GM19324 (cell line): ENCODE results near the gene GP1BB.
"Not testable (repeated sequence)": the region's sequence is repeated elsewhere in the genome, so short reads cannot be mapped to it uniquely, and the experiment has no call there.

ENCODE experiments used
- ATAC-seq: cut with Tn5 transposase; IDR thresholded peaks from one replicate; pipeline ENCODE4 v1.9.1; 2021; ENCODE audit warnings: mild to moderate bottlenecking, moderate library complexity; ENCODE audit not compliant: unreplicated experiment, low FRiP score

GP1BB gene

DNA sequence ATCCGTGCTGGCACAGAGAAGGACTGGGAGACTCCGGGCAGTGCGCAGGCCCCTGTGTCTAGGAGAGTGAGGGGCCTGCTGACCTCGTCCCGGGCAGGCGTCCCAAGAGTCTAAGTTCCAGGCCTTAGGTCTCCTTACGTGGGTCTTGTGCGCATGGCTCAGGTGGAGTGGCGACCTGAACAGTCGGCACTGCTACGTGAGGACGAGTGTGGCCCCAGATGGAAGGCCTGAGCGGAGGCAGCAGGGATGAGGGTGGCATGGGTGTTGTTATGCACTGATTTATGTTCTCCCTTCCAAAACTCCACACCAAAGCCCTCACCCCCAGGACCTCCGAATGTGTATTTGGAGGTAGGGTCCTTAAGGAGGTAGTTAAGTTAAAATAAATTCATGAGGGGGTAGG, 29.8 kb upstream of the GP1BB start:
- no peak for ATAC-seq

DNA sequence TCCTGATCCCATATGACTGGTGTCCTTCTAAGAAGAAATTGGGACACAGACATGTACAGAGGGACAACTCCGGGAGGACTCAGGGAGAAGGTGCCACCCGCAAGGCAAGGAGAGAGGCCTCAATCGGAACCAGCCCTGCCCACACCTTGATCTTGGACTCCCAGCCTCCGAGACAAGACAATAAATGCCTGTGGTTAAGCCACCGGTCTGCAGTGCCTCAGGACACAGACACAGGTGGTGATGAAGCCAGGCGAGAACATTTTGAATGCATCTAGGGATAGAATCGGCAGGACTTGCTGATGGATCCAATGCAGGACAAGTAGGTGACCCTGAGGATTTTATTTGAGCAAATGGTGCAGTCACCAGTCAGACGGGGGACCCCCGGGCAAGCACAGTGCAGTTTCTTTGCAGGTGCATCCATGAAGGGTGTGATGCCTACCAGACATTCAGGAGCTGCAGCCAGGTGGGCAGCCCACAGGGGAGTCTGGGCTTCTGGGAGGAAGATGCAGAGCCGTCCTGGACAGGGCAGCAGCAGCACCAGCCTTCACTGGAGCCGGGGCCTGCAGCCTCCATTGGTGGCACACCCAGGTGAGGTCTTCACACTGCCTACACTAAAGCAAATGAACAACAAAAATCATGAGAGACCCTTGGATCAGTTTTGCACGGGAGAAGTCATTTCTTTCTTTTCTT, 29.2 kb upstream of the GP1BB start:
- ATAC-seq, result no peak

- no peak for ATAC-seq
These were observed 28.6 kb upstream of the GP1BB start for GRCh38 chr22:19694696-19695095.

DNA sequence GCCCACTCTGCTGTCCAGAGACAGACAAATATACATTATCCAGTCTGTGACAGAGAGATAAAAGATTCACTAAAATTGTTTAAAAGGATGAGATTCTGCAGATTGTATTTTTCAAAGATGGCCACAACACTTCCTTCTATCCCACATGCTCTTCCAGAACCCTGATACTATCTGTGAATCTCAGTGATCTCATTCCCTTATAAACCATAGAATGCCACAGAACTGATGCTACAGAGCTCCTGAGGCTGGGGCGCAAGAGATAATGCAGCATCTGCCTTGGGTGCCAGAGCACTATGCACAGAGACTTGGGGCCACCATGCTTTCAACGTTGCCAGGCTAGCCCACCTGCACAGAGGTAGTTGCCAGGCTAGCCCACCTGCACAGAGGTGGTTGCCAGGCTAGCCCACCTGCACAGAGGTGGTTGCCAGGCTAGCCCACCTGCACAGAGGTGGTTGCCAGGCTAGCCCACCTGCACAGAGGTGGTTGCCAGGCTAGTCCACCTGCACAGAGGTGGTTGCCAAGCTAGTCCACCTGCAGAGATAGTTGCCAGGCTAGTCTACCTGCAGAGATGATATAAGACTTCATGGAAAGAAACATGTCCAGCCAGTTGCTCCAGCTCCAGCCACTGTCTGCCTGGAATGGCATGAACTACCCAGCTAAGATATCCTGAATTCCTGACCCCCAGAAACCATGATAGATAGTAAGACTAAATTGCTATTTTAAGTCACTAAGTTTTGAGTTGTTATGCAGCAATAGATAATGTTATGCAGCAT, 26.6 kb upstream of the GP1BB start:
- no peak for ATAC-seq

DNA sequence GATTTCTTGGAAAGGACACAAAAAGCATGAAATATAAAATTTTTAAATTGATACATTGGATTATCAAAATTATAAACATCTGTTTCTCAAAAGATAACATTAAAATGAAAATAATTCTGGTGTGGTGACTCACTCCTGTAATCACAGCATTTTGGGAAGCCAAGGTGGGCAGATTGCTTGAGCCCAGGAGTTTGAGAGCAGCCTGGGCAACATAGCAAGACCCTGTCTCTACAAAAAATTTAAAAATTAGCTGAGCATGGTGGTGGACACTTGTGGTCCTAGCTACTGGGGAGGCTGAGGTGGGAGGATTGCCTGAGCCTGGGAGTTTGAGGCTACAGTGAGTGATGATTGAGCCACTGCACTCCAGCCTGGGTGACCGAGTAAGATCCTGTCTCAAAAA, 25.5 kb upstream of the GP1BB start:
- not testable (repeated sequence) for ATAC-seq

DNA sequence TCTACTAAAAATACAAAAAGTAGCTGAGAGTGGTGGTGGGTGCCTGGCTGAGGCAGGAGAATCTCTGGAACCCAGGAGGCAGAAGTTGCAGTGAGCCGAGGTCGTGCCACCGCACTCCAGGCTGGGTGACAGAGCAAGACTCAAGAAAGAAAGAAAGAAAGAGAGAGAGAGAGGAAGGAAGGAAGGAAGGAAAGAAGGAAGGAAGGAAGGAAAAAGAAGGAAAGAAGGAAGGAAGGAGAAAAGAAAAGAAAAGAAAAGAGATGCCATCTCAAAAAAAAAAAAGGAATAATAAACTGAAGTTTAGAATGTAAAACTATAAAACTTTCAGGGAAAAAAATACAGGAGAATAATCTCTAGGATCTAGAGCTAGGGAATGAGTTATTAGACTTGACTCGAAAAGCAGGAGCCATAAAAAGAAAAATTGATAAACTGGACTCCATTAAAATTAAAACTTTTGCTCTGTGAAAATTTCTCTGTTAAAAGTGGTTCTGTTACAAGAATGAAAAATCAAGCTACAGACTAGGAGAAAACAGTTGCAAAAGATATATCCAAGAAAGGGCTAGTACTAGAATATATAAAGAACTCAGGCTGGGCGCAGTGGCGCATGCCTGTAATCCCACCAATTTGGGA, 22.4 kb upstream of the GP1BB start:
- no peak for ATAC-seq

- no peak for ATAC-seq
These were observed 21.8 kb upstream of the GP1BB start for GRCh38 chr22:19701420-19702145.

DNA sequence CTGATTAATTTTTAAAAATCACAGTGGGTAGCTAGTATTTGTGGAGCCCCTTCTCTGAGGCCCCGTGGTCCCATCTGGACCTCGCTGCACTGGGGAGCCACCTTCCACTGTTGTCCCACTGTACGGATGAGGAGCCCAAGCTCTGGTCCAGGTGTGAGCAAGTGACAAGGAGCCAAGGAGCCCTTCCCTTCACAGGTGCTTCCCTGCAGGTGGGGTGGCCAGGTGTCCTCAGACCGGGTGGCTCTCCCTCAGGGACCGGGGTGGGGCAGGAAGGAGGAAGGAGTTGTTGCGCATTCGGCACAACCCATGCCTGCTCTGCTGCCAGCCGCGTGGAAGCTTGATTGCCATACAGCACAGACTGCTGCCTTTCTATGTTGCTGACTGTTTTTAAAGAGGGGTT, 19.5 kb upstream of the GP1BB start:
- no peak for ATAC-seq

- no peak for ATAC-seq
These were observed 18.9 kb upstream of the GP1BB start for GRCh38 chr22:19704355-19705015.

- ATAC-seq, result no peak
These were observed 18.0 kb upstream of the GP1BB start for GRCh38 chr22:19705181-19705934.

GRCh38 chr22:19706661-19707151, 16.6 kb upstream of the GP1BB start:
- no peak for ATAC-seq

- ATAC-seq, result no peak
These were observed 15.7 kb upstream of the GP1BB start for GRCh38 chr22:19707347-19708290.

DNA sequence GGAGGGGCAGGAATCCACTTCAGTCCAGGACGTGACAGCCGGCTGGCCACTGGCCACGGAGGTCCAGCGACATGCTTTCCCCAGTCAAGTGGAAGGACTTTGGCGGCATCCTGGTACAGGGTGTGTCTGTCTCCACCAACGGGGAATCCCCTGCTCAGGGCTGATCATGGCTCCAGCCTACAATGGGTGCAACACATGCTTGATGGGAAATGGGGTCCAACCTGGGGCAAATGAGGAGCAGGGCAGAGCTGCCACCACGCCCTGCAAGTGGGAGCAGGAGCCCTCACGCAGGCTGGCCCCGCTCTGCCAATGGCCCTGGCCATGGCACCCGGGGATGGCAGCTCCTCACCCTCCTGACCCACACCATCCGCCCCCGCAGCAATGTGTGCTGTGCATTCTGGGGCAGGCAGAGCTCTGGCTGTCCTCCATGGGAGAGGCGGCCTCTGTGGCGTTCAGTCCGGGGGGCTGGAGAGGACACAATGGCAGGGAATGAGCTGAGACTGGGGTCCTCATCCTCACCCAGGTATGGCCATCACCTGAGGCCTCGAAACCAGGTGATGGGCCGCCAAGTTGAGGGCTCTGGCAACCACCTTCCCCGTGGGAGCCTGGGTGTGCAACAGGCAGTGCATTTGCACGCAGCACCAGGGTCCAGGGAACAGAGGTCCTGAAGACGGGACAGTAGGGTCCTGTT, 14.9 kb upstream of the GP1BB start:
- no peak for ATAC-seq

- ATAC-seq, result no peak
These were observed 14.1 kb upstream of the GP1BB start for GRCh38 chr22:19709063-19709769.

DNA sequence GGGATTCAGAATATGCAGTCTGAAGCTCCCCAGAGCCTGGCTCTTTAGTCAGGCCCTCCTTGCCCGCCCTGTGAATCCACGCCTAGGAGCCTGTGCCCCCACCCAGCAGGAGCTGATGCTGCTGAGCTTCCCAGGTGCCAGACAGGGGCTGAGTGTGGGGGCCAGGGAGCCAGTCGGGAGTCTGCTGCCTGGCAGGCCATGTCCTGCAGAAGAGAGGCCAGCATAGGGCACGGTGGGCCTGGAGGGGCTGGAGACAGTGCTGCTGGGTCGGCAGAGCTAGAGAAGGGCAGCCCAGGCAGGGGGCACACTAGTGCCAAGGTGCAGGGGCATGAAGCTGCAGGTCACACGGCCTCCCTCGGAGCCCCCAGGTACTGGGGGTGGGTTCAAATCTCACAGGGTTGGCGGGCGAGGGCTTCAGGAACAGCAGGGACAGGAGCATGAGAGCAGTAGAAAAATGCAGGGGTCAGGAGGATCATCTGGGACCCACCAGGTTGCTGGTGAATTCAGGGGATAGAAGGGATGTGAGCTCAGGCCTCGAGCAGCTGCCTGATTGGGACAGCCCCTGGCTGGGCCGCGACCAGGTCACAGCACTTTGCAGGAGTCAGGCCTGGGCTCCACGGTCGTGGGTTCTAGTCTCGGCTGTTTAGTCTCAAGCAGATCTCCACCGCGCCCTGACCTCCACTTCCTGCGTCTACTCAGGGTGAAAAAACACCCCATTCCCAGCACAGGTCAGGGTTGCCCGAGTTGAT, 13.1 kb upstream of the GP1BB start:
- no peak for ATAC-seq

DNA sequence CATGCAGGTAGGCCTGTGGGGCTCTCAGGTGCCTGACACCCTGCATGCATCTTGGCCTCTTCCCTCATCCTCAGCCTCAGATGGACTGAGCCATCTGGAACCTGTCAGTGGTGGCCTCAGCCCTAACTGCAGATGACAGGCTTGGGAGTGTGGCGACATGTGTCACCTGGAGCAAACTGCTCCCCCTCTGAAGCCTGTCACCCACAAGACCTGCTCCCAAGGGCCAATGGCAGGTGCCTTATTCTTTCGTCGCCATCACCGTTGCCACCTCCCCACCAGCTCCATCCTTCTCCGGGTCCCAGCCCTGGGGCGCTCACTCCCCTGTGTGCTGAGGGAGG, 12.6 kb upstream of the GP1BB start:
- ATAC-seq, result no peak

DNA sequence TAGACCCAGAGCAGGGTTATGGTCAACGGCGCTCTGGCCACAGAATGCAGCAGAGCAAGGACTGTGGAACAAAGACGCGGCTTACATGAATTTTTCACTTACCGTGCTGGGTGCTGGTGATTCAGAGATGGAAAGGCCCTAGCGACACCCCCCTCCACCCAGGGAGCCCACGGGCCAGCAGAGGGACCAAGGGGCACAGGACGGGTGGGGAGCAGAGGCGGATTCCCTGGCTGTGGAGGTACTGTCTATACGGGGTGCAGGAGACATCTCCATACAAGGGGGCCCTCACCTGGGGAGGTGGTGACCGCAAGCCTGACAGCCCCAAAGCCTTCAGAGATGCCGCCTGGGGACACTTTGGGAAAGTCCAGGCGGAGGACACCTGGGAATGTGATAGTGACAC, 10.1 kb upstream of the GP1BB start:
- no peak for ATAC-seq
